NCI-H1105 treated with DMSO at 0.1 percent for 48 hours (cell line): ENCODE measurements around the gene PHF23.
A peak's percentile ranks its signal among the peaks of the same experiment; 100 is the strongest.
"Not testable (repeated sequence)": the region's sequence is repeated elsewhere in the genome, so short reads cannot be mapped to it uniquely, and the experiment has no call there.

Experiments used
- DNase-seq: peaks from one replicate; lab custom pipeline; 2025; lab: John Stamatoyannopoulos, UW

PHF23 gene

DNA sequence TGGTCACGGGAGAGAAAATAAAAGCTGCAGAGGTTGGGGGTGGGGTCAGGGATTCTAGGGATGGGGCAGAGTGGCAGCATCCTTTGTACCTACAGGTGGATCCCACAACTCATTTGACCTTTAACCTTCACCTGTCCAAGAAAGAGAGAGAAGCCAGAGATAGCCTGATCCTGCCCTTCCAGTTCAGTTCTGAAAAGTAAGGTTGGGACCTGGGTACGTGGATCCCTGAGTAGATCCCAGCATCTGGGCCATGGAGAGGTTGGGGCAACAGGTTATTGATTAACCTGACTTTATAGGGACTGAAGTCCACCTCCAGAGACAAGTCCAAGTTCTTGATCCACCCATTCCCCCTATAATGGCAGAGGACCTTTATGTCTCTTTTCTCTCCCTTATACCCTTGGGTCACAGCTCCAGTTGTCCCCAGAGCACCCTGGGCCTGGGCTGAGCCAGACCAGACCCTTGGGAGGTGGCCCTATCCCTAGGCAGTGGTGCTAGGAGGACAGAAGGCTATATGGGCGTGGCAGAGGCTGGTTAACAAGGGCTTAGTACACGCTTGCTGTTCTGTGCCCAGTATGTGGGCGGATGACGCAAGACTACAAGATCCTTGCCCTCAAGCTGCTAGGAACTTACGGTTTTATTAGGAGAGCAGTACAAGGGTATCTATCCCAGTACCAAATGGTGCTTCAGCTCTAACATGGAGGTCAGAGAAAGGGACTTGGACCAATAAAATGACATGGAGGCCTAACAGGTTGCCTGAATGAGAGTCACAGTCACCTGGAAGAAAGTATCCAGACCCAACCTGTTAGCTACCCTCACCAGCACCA, 19.7 kb upstream of the PHF23 start:
- DNase-seq = no peak

DNA sequence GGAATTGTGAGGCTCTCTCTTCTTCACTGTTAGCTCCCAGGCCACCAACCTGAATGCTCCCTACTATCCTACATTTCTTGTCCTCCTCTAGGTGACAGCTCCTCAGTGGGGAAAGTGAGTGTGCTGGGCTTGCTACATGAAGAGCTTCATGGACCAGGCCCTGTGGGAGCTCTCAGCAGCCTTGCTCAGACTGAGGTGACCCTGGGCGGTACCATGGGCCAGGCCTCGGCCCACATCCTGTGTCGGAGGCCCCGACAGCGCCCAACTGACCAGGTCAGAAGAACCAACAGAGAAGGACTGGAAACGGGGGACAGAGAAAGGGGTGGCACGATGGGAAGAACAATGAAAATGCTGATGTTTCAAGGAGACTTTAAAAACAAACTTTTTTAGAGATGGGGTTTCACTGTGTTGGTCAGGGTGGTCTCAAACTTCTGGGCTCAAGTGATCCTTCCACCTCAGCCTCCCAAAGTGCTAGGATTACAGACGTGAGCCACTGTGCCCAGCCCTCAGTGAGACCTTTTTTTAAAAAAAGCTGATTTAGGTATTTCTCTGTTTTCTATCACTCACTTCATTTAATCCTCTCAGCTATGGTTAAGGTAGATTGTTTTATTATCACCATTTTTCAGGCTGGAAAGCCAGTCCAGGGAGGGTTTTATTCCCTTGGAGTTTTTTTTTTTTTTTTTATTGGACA, 17.7 kb upstream of the PHF23 start:
- no peak for DNase-seq

DNA sequence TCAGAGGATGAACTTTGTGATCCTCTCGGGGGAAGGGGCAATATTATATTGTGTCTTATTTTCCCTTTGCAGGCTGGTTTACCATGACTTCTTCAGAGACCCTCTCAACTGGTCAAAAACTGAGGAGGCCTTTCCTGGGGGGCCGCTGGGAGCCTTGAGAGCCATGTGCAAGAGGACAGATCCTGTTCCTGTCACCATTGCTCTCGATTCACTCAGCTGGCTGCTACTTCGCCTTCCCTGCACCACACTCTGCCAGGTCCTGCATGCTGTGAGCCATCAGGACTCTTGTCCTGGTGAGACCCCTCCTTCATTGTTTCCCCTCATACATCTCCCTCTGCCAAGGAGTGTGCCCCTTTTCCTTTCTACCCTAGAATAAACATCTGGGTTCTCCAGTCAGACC, 15.3 kb upstream of the PHF23 start:
- no peak for DNase-seq

DNA sequence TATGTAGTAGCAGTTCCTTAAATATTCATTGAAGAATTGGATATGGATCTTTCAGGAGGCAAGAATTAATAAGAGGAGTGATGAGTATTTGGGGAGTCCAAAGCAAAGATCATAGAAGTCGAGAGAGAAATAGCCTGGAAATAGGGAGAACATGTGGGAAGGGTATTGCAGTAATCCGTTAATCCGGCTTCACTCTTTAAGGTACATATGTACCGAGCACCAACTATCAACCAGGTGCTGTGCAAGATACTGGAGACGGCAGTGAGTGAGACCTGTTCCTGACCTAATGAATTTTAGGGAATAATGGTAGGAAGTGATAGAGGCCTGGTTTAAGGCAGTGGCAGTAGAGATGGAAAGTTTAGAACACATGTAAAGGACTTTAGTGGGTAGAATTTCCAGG, 13.8 kb upstream of the PHF23 start:
- DNase-seq = no peak

DNA sequence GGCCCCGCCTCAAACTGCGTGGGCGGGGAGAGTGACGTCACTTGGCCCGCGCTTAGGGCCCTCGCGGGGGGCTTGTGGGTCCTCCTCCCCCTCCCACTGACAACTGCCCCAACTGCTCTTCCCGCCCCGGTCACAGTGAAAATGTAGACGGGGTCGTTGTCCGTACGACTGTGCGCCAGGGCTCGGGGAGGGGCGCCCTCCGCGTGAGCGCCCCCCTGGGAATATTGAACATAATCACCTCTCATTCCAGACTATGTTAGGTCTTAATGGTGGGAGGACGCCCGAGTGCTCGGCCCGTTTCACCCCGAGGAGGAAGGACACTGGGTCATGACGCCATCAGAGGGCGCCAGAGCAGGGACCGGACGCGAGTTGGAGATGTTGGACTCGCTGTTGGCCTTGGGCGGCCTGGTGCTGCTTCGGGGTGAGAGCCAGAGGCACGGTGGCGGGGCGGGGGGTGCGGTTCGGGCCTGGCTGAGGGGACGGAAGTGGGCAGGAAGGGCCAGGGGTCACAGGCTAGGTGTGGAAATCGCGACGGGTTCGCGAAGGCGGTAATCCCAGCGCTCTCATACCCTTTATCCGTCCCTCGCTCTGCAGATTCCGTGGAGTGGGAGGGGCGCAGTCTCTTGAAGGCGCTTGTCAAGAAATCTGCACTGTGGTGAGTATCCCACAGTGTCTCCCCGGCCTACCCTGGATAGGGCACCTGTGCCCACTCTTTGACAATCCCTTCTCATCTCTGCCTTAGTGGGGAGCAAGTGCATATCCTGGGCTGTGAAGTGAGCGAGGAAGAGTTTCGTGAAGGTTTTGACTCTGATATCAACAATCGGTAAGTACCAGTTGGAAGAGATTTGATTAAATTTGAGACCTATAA, 13.2 kb upstream of the PHF23 start, which contains the start of gene ELP5:
Gene ELP5 (plus strand): TSS at position 40 of the 868 bp plus-strand sequence. CDS start 336 bp downstream, at position 376.
- peak; percentile 96 for DNase-seq

DNA sequence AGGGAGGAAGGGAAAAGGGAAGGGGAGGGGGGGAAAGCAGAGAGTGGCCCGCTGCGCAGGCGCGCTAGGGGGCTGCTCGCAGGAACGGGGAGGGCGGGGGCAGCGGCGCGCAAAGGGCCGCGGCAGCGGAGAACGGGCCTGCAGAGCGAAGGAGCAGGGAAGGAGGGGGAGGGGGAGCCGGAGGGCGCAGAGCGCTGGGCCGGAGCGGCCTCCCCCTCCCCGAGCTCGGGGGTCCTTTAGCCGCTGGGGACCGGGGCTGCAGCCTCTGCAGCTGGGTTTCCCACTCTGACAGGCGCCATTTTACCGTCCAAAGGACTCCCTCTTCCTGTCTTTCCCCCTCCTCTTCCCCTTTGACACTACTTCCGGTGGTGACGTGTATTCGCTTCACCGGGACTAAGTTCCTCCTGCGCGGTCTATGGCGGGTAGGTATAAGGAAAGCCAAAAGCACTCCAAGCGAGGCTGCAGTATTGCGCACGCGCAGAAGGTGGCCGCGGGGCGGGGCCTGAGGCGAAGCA, 12.5 kb upstream of the PHF23 start, which contains the start of gene CTDNEP1:
Gene CTDNEP1 (minus strand): TSS at position 74 of the 515 bp plus-strand sequence. CDS start 438 bp downstream, outside the sequence.
- peak; percentile 100 for DNase-seq

DNA sequence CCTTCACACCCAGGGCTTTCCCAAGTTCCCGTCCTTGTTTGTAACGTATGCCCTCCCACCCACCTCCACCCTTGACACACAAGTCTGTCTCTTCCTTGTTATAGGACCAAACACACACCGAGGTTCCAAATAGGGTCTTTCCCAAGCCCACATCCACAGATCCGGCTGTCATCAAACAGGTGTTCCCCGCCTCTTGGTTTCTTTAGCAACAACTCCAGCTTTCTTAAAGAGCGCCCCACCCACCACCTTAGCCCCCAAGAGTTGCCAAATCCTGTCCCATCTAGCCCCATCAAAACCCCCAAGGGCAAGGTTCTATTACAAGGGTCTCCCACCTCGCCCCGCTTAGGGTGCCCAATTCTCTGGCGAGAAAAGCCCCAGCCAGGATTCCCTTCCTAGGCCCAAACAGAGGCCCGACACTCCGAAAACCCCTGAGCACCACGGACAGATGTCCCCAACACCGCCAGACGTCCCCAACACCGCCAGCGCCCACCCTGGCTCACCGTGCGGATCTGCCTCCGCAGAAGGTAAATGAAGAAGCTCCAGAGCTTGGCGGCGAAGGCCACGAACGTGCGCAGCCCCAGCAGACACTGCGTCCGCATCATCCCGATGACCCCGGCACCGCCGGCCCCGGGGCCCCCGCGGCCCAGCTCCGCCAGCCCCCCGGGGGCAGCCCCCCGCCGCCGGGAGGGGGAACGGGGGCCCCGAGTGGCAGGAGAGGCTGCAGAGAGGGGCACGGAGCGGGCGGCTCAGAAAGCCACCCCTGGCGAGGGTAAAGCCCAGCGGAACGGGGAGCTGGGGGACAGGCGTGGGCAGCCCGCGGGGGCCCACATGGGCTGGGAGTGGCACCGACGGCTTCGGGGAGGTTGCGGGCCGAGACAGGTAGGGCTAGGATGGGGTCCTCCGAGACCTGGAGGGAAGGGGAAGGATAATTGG, 11.7 kb upstream of the PHF23 start:
- DNase-seq = no peak

DNA sequence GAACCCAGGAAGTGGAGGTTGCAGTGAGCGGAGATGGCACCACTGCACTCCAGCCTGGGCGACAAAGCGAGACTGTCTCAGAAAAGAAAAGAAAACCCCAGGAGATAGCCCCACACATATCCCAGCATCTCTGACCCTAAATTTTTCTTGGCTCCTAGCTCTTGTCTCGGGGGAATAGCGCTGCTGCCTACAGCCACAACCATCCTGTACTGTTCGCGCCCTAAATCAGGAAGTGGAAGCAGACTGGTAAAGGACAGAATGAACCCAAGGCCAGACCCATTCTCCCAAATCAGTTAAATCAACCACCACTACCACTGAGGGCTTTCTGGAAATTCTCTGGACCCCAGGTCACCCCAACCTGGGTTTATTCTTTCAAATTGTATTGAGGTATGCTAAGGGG, 10.6 kb upstream of the PHF23 start:
- DNase-seq = no peak

DNA sequence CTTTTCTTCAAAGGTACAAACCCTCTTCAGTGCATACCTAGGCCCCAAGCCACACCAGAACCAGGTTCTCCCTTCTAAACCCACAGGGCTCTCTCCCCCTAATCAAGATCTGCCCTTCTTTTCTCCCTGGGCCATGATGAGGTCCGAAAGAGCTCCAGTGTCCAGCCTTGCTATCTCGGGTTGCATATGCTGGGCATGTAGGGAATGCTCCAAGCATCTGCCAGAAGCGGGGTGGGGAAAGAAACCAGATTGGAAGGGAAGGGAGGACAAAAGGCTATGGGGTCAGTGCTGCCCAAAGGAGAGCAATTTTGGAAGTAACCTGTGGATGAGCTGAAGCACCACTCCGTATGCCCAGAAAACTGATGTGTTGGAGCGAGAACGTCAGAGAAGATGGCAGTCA, 10.0 kb upstream of the PHF23 start:
- no peak for DNase-seq

DNA sequence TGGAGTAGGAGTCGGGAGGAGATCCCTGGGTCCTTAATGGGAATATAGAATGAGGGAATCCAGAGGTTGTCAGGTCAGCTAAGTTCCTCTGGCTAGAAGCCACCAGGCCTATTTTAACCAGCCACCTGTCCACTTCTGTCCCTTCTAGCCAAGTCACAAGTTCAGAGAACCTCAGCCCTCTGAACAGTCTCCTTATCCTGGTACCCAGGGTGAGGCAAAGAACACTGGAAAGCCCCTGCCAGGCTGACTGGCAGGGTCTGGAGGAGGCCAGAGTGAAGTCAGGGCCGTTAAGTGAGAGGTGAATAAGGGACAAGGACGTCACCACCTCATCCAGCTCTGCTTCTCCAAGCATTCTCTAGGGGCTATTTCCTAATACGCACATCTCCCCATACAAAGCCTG, 9.5 kb upstream of the PHF23 start:
- no peak for DNase-seq

DNA sequence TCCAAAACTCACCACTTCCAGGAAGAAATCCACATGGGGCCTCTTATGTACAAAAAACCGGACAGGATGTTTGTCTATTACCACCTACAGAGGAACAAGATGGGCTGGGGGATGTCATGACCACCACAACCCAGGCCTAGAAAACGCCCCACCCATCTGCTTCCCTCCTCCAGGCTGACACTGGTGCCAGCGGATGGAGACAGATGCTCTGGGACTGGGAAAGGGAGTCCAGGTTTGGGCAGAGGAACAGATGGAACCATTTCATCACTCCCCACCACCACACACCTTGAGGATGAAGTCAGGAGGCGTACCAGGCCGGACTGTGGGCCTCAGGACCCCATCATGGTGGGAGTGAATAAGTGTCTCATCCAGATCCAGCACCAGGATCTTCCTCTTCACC, 7.5 kb upstream of the PHF23 start:
- no peak for DNase-seq

DNA sequence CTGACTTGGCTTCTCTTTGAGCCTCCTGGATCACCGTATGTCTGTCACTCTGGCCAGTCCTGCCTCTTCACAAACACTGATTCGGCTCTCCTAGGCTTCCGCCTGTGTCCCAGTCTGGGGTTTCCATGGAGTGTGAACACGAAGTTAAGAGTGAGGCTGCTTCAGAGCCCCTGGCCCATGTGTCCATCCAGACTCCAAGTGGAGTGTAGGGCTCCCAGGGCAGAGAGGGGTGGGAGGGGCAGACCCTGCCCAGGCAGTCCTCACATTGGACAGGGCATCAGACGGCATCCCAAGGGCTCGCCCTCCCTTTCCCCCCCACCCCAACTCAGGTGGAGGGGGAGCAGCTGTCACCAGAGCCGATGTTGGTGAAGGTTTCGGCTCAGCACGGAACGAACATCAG, 4.6 kb upstream of the PHF23 start:
- DNase-seq = not testable (repeated sequence)

DNA sequence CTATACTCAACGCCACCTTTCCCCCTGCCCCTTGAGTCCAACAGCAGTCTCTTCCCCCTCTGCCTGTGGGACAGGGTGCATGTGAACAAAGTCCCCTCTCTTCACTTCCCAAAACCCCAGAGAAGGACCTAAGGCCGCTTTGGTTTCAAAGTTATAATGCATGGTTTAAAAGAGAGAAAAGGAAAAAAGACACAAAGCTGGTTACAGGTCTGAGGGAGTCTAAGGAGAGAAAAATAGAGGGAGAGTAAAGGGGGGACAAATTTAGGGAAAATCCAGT, 4.1 kb upstream of the PHF23 start:
- DNase-seq = no peak

DNA sequence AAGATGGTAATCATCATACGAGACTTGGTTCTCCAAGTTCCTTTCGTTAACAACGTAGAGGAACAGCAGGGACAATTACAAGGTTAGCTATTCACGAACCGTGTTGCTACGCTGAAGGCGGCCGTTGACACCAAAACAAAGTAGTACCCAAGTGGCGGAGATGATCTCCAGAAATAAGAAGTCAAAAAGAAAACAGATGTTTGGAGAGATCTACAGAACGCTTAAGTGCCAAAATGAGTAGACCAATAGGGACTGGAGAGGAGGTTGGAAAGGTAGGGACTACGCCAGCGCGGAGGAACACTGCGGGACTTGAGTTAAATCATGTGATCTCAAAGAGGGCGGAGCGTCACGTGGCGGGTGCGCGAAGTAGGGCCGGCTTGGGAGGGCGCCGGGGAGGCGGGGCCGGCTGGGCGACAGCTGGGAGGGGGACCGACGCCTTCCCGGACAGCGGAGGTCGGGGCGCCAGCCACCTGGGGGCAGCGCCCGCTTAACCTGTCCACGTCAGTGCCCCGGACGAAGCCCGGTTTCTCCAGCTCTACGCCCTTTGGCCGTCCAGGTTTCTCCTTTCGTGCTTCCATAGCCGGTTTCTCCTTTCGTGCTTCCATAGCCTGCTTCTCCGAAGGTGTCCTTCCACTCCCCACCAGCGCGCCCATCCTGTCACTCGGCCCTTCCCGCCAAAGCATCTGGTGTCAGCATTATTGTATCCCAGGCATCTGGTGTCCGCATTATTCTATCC, 3.6 kb upstream of the PHF23 start:
- peak; percentile 96 for DNase-seq

DNA sequence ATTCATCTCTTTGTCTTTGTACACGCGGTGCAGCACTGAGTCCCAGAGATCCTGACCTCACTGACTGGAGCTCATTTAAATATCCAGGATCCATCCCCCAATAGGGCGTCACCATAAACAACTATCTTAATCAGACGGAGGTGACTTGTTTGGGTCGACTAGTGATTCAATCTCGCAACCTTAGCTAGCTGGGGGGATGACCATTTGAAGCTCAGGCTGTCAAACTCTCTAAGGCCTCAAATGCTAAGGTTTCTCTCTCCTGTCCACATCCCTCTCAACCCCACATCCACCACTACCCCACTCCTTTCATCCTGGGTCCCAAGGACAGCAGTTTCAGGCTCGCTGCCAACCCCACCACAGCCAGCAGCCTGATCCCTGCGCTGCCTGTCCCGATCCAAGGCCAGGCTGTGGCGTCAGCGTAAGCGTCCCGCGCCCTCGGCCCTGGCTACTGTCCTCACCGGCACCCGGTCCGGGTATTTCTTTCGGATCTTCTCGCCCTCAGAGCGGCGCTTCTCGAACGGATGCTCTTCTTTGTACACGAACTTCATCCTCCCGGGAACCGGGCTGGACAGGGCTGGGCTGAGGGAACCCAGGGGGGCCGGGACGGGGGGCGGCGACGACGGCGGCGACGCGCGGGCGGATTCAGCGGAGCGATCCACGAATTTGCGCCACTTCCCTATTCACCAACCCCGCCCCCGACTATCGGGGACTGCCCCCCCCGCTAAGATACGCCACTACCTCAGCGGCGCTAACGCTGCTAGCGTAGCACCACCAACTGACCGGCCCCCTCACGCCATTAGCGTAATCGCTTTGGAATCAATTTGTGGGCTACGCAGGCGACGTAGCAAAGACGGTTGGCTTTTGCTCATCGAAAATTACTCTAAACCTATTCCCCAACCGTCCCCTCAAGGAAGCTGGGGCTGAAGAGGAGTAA, 2.8 kb upstream of the PHF23 start, which contains the start of gene GABARAP:
Gene GABARAP (minus strand): TSS at position 667 of the 934 bp plus-strand sequence. CDS start 119 bp downstream, at position 548.
- peak; percentile 88 for DNase-seq

DNA sequence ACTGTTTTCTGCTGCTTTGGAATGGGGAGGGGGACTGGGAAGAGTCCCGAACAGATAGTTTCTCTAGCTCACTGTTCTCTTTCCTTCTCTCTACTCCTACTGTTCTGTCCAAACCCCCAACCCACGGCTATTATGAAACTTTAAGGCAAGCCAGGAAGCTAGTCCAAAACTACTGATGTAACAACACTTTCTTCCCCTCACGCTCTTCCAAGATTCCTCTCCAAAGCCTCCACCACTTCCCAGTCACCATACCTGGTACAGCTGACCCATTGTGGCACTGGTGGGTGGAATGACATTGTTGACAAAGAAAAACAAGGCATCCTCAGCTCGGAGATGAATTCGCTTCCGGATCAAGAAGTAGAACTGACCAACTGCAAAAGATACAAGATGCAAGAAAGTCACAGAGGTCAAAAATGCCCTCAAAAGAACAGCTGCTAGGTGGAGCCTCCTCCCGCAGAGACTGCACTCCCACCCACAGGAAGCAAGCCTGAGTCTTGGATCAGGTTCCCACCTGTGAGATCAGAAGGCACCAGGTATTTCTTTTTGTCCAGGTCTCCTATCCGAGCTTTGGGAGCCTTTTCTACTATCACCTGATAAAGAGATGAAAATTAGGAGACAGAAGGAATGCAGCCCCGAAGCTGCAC, 2.0 kb upstream of the PHF23 start:
- no peak for DNase-seq

DNA sequence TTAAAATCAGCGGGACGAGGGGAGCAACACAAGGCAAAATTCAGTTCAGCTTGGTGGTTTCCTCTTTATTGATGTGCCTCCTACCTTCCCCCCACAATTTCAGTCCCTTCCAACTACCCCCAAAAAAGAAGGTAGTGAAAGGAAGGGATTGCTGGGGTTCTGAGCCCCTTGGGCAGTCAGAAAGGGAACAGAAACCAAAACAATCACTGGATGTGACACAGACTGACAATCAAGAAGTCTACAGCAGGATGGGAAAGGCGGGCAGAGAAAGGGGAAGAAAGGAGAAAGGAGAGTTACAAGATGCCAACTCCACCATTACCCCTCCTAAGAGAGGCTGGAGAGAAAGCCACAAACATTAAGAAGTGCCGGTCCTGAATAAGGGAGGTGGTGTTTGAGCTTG, 1.1 kb upstream of the PHF23 start:
- no peak for DNase-seq

DNA sequence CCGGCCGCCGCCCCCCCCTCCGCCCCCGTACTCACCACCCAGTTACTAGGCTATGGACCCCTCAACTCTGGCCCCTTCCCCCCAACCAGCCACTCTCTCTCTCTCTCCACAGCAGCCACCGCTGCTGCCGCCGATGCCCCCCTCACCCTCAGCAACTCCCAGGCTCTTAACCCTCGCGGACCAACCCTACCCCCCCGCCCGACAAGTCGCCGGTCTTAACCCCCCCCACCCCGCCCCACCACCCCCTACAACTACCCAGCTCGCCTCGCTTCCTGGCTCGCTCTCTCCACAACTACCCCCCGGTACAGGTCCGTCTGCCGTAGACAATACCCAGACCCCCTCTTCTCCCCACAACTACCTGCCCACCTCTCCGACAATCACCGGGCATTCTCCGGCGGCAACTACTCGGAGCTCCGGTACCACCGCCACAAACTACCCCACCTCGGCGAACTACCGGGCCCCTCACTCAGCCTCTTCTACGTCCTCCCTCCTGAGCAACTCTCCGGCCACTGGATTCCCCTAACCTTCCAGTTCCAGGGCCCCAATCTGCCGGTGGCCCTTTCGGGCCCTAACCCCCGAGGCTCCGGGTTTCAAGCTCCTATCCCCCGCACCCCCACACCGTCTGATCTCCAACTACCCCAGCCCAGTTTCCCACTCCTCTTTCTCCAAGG, 702 bp downstream of the PHF23 start:
- no peak for DNase-seq
